Measurements from ENCODE around the gene EFL1.
"Not testable (repeated sequence)": the region's sequence is repeated elsewhere in the genome, so short reads cannot be mapped to it uniquely, and the experiment has no call there.

The EFL1 gene

GRCh38 chr15:82204575-82204974 lies 58.0 kb downstream of the EFL1 start:
- not testable (repeated sequence) for DNase-seq; H3K4me1 ChIP-seq (ENCODE audit: control insufficient read depth in 1 of 2, insufficient read depth in 2 of 2, low read length in 2 of 2); H3K9ac ChIP-seq (ENCODE audit: low read length); H3K9me3 ChIP-seq (ENCODE audit: insufficient read depth, low read depth, low read length); H3K18ac ChIP-seq (ENCODE audit: low read length); H3K79me1 ChIP-seq (ENCODE audit: low read length); H3K14ac ChIP-seq (ENCODE audit: low read length); H3K4me2 ChIP-seq (ENCODE audit: low read length); H3K4ac ChIP-seq (ENCODE audit: low read depth, low read length); H4K8ac ChIP-seq (ENCODE audit: low read depth, low read length); H3K4me3 ChIP-seq (ENCODE audit: low read depth, low read length); H3K27me3 ChIP-seq (ENCODE audit: insufficient read depth, low read length); H4K91ac ChIP-seq (ENCODE audit: low read depth, low read length); H2BK120ac ChIP-seq (ENCODE audit: insufficient read depth, low read length, poor library complexity); H3K36me3 ChIP-seq (ENCODE audit: control insufficient read depth in 1 of 2, insufficient read depth in 2 of 2, low read length in 2 of 2); H2AK5ac ChIP-seq (ENCODE audit: low read length); H3K27ac ChIP-seq (ENCODE audit: low read depth, low read length); H3K23ac ChIP-seq (ENCODE audit: low read length); H2BK5ac ChIP-seq (ENCODE audit: low read depth, low read length, poor library complexity); H3K79me2 ChIP-seq (ENCODE audit: control insufficient read depth, insufficient read depth, low read length, poor library complexity); H2AFZ ChIP-seq (ENCODE audit: insufficient read depth, low read length, poor library complexity); H2BK12ac ChIP-seq (ENCODE audit: low read length); H4K12ac ChIP-seq (ENCODE audit: low read depth, low read length)
- WGBS (ENCODE audit: extremely low coverage, insufficient coverage, insufficient read length): no CpG with 5 or more reads among the region's 2 CpGs

- no CpG with 5 or more reads among the region's 8 CpGs for WGBS (ENCODE audit: extremely low coverage, insufficient coverage, insufficient read length)
- no peaks in the 10 kb centered on the region for H3K4me1 ChIP-seq (ENCODE audit: control insufficient read depth in 1 of 2, insufficient read depth in 2 of 2, low read length in 2 of 2)
- H4K91ac ChIP-seq (ENCODE audit: low read depth, low read length): no peak overlapping the region
- H3K18ac ChIP-seq (ENCODE audit: low read length): no peak overlapping the region
- H3K9ac ChIP-seq (ENCODE audit: low read length): no peak overlapping the region
- H3K36me3 ChIP-seq (ENCODE audit: control insufficient read depth in 1 of 2, insufficient read depth in 2 of 2, low read length in 2 of 2): no peaks in the 10 kb centered on the region
- H3K79me2 ChIP-seq (ENCODE audit: control insufficient read depth, insufficient read depth, low read length, poor library complexity): no peaks in the 10 kb centered on the region
- H2BK5ac ChIP-seq (ENCODE audit: low read depth, low read length, poor library complexity): no peak overlapping the region
- no peak overlapping the region for H3K23ac ChIP-seq (ENCODE audit: low read length)
- peak; percentile 65 to 91 for DNase-seq
- H3K14ac ChIP-seq (ENCODE audit: low read length): no peak overlapping the region
- H4K12ac ChIP-seq (ENCODE audit: low read depth, low read length): no peak overlapping the region
- no peak overlapping the region for H3K4me2 ChIP-seq (ENCODE audit: low read length)
- H4K8ac ChIP-seq (ENCODE audit: low read depth, low read length): no peak overlapping the region
- no peak overlapping the region for H2BK120ac ChIP-seq (ENCODE audit: insufficient read depth, low read length, poor library complexity)
- no peak overlapping the region for H2AFZ ChIP-seq (ENCODE audit: insufficient read depth, low read length, poor library complexity)
- no peak overlapping the region for H3K27ac ChIP-seq (ENCODE audit: low read depth, low read length)
- H3K4ac ChIP-seq (ENCODE audit: low read depth, low read length): no peak overlapping the region
- no peak overlapping the region for H3K4me3 ChIP-seq (ENCODE audit: low read depth, low read length)
- H3K79me1 ChIP-seq (ENCODE audit: low read length): no peaks in the 10 kb centered on the region
- H2BK12ac ChIP-seq (ENCODE audit: low read length): no peak overlapping the region
- H3K27me3 ChIP-seq (ENCODE audit: insufficient read depth, low read length): no peaks in the 10 kb centered on the region
- no peak overlapping the region for H2AK5ac ChIP-seq (ENCODE audit: low read length)
- H3K9me3 ChIP-seq (ENCODE audit: insufficient read depth, low read depth, low read length): no peaks in the 10 kb centered on the region
Observed at GRCh38 chr15:82197733-82198594, 64.6 kb downstream of the EFL1 start.

- Histone ChIP-seq H2AK5ac (ENCODE audit: low read length) (no peak overlapping the region), H3K36me3 (ENCODE audit: control insufficient read depth in 1 of 2, insufficient read depth in 2 of 2, low read length in 2 of 2) (no peaks in the 10 kb centered on the region), H3K4ac (ENCODE audit: low read depth, low read length) (no peak overlapping the region), H3K14ac (ENCODE audit: low read length) (no peak overlapping the region), H3K4me1 (ENCODE audit: control insufficient read depth in 1 of 2, insufficient read depth in 2 of 2, low read length in 2 of 2) (no peaks in the 10 kb centered on the region), H3K27ac (ENCODE audit: low read depth, low read length) (no peak overlapping the region), H4K8ac (ENCODE audit: low read depth, low read length) (no peak overlapping the region), H2BK120ac (ENCODE audit: insufficient read depth, low read length, poor library complexity) (no peak overlapping the region), H3K27me3 (ENCODE audit: insufficient read depth, low read length) (no peaks in the 10 kb centered on the region), H3K9me3 (ENCODE audit: insufficient read depth, low read depth, low read length) (no peaks in the 10 kb centered on the region), H3K23ac (ENCODE audit: low read length) (no peak overlapping the region), H2AFZ (ENCODE audit: insufficient read depth, low read length, poor library complexity) (no peak overlapping the region), H2BK5ac (ENCODE audit: low read depth, low read length, poor library complexity) (no peak overlapping the region), H2BK12ac (ENCODE audit: low read length) (no peak overlapping the region), H3K9ac (ENCODE audit: low read length) (no peak overlapping the region), H4K91ac (ENCODE audit: low read depth, low read length) (no peak overlapping the region), H3K4me3 (ENCODE audit: low read depth, low read length) (no peak overlapping the region), H3K79me1 (ENCODE audit: low read length) (no peaks in the 10 kb centered on the region), H3K18ac (ENCODE audit: low read length) (no peak overlapping the region), H4K12ac (ENCODE audit: low read depth, low read length) (no peak overlapping the region), H3K4me2 (ENCODE audit: low read length) (no peak overlapping the region), H3K79me2 (ENCODE audit: control insufficient read depth, insufficient read depth, low read length, poor library complexity) (no peaks in the 10 kb centered on the region)
- no CpG with 5 or more reads among the region's 2 CpGs for WGBS (ENCODE audit: extremely low coverage, insufficient coverage, insufficient read length)
- DNase-seq: no peak
Observed at GRCh38 chr15:82196353-82196752, 66.2 kb downstream of the EFL1 start.

- H3K79me2 ChIP-seq (ENCODE audit: control insufficient read depth, insufficient read depth, low read length, poor library complexity); H3K23ac ChIP-seq (ENCODE audit: low read length); H3K18ac ChIP-seq (ENCODE audit: low read length); H4K91ac ChIP-seq (ENCODE audit: low read depth, low read length); H3K9me3 ChIP-seq (ENCODE audit: insufficient read depth, low read depth, low read length); H3K4ac ChIP-seq (ENCODE audit: low read depth, low read length); H2AK5ac ChIP-seq (ENCODE audit: low read length); H3K27ac ChIP-seq (ENCODE audit: low read depth, low read length); H3K4me3 ChIP-seq (ENCODE audit: low read depth, low read length); H2BK12ac ChIP-seq (ENCODE audit: low read length); H4K12ac ChIP-seq (ENCODE audit: low read depth, low read length); H3K79me1 ChIP-seq (ENCODE audit: low read length); H2BK5ac ChIP-seq (ENCODE audit: low read depth, low read length, poor library complexity); H2AFZ ChIP-seq (ENCODE audit: insufficient read depth, low read length, poor library complexity); DNase-seq; H3K4me2 ChIP-seq (ENCODE audit: low read length); H3K36me3 ChIP-seq (ENCODE audit: control insufficient read depth in 1 of 2, insufficient read depth in 2 of 2, low read length in 2 of 2); H2BK120ac ChIP-seq (ENCODE audit: insufficient read depth, low read length, poor library complexity); H3K14ac ChIP-seq (ENCODE audit: low read length); H4K8ac ChIP-seq (ENCODE audit: low read depth, low read length); H3K4me1 ChIP-seq (ENCODE audit: control insufficient read depth in 1 of 2, insufficient read depth in 2 of 2, low read length in 2 of 2); H3K27me3 ChIP-seq (ENCODE audit: insufficient read depth, low read length); H3K9ac ChIP-seq (ENCODE audit: low read length): not testable (repeated sequence)
- WGBS (ENCODE audit: extremely low coverage, insufficient coverage, insufficient read length): no CpG with 5 or more reads among the region's 7 CpGs
Observed at GRCh38 chr15:82195818-82196217, 66.7 kb downstream of the EFL1 start.

All from trophoblast cell (in vitro differentiated cells and primary cell).